NCI-H146 treated with DMSO at 0.1 percent for 48 hours (cell line): Measurements from ENCODE around the gene CARD11.

Experiments used
- DNase-seq: peaks from one replicate; lab custom pipeline; 2025; ENCODE audit not compliant: unreplicated experiment; lab: John Stamatoyannopoulos, UW

Gene CARD11

DNA sequence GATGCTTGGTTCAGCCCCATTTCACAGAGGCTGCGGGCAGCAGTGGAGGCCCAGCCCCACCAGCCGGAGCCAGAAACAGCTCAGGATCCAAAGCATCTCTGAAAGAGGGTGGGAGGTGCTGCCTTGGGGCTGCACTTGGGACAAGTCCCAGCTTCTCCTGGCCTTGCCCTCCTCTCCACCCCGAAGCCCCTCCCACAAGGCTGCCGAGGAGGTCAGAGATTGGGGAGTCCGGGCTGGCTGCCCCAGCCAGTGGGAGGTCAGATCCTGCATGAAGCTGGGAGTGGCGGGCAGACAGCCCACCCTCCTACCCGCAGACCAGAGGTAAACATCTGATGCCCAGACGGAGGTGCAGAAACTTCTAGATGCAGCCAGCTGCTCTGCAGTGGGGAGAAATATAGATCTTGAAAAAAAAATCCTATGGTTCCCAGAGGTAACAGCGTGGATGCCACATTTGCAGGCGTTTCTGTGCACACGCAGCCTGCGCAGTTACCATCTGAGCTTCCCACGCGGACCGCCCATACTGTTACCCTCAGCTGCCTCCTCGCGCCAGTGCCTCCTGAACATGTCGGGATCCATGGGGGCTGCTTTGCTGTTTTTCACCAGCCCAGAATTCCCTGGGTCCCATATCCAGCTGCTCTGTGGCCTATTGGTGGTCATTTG is 162.7 kb downstream of the CARD11 start:
- no peak for DNase-seq

DNA sequence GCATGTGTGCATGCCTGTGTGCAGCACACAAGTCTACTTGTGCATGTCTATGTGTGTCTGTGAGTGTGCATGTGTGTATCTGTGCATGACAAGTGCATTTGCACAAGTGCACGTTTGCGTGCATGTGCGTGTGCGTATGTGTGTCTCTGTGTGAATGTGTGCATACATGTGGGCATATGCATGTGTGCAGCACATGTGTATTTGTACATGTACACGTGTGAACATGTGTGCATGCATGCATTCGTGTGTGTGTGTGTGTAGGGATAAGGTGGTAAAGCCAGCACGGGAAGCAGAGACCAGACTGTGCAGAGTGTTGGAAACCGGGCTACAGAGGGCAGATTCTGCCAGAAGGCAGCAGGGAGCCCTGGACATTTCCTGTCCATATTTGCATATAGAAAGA is 163.6 kb downstream of the CARD11 start:
- DNase-seq = no peak

DNA sequence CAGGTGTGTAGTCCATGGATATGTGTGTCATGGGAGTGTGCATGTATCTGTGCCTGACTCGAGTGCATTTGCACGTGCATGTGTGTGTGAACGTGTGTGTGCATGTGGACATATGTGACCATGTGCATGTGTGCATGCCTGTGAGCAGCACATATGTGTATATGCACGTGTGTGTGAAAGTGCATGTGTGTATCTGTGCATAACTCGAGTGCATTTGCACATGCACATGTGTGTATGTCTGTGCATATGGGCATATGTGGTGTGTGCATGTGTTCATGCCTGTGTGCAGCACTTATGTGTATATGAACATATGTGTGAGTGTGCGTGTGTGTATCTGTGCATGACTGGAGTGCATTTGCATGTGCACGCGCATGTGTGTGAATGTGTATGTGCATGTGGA is 164.3 kb downstream of the CARD11 start:
- DNase-seq = no peak

DNA sequence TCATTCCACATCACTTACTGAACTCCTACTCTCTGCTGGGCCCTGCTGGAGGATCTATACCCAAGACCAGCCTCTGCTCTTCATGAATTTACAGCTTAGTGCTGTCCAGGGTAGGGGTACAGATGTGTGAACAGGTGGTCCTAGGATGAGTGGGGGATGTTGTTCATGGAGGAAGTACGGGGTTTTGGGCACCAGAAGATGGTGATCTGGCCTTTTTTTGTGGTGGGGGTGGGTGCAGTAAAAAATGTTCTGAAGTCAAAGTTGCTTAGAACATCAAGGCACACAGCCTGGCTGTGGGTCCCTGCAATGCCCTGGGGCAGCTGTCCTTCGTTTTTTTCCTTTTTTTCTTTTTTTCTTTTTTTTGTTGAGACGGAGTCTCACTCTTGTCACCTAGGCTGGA is 165.4 kb downstream of the CARD11 start:
- no peak for DNase-seq

DNA sequence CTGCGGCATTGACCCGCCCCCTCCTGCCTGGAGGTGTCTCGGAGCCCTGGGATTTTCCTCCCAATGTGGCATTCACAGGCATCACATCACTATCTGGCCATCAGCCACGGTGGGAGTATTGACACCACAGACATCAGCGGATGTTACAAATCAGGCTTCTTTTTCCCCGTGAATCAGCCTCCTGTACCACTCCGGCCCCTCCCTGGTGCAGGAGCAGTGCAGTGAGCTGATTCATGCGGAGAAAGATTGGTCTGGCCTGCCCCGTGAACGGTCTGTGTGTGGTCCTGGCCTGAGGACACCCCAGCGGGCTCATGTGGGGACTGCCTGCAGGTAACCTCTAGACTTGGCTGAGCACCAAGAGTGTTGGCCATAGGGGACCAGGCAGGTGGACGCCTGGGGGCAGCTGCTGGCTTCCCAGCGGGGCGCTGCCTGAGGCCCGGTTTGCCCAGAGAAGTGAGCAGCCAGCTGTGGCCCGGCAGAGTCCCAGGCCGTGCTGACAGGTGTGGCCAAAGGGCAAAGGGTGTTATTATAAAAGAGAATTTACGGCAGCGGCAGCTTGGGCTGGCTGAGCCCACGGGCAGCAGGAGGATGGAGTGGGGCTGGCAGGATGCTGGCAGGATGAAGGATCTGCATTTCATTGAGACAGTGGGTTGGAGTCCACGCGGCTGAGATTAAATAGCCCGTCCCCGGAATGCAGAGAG is 167.5 kb downstream of the CARD11 start:
- DNase-seq = peak; percentile 93

DNA sequence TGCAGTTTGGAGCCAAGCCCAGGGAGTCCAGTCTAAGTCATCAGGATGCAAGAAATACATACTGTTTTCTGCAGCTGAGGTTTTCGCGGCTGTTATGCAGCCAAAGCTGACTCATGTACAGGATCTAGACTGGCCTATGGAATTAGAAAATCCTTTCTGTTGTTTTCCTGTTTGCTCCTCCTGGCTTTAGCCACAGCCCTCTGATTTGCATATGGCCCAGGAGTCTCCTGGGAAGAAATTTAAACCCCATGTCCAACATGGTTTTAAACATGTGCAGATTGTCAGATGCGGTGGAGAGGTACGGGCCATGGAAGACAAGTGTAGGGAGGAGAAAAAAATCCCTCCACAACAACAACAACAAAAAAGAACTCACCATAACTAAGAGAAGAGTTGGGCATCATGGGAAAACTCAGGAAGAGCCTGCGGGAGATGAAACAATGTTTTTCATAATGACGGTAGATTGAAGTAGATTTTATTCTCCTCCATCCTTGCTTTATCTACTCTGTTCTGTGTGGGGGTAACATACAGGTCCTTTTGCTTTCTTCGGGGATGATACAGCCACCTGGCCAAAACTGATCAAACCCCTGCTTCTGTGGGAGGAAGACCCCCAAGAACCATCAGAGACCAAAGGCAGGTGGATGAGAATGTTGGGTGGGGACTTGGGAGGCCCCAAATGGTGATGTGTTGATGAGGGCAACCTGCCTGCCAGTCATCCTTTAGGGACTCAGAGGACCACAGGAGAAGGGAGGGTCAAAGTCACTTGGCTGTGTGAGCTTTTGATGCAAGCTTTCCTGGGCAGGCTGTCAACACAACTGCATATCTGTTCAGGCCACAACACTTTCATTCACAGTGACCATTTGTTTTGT is 169.7 kb downstream of the CARD11 start:
- DNase-seq = no peak

DNA sequence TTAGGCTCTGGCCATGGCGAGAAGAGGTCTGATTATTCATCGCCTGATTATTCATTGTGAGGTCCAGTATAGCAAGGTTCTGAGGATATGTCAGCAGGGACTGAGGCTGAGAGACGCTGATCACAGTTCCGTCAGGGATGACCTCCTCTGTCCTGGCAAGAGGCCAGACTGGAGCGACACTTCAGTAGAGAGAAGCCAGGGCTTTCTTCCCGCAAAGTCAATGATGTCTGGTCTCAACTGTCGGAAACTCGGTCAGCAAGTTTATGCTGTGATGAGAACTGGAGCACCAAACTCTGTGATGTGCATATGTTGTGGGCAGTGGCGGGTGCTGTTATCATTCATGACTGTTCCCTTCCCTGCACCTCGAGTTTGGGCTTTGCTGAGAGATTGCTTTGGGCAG is 170.5 kb downstream of the CARD11 start:
- no peak for DNase-seq

DNA sequence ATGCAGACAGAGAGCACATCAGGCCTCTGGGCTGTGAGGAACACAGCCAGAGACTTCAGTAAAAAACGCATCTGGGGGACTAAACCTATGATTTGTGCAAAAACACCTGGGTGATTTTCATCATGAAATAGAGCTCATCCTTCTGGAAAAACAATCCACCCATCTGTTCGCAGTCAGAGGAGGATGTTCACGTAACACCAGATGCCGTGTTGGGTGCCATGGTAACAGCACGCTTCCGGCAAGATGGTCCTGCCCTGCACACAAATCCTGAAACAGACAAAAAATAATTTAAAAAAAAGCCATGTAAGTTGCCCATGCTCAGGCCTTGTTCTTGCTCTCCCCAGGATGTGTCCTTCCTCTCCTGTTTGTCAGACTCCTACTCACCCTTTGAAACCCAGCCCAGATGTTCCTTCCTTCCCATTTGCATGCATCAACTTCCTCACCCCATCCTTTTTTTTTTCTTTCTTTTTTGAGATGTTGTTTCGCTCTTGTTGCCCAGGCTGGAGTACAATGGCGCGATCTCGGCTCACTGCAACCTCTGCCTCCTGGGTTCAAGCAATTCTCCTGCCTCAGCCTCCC is 171.3 kb downstream of the CARD11 start:
- DNase-seq = no peak

DNA sequence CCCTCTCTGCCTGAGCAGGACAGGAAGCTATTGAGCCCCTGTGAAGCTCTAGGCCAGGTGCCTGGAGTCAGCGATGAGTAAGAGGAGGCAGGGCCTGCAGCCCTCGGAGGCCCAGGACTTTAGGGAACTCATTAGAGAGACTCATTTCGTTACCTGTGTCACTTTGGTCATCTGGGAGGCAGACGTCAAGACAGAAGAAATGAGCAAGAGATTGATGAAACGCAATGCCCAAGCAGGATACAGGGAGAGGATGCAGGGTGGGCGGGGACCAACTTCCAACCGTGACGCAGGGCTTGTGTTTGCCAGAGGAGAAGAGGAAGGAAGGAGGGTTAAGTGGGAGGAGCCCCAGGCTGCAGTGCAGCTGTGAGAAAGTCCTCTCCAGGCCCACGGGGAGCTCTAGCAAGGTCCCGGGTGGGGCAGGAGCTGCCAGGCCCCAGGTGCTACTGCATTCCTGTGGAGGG is 173.2 kb downstream of the CARD11 start:
- DNase-seq = peak; percentile 14

DNA sequence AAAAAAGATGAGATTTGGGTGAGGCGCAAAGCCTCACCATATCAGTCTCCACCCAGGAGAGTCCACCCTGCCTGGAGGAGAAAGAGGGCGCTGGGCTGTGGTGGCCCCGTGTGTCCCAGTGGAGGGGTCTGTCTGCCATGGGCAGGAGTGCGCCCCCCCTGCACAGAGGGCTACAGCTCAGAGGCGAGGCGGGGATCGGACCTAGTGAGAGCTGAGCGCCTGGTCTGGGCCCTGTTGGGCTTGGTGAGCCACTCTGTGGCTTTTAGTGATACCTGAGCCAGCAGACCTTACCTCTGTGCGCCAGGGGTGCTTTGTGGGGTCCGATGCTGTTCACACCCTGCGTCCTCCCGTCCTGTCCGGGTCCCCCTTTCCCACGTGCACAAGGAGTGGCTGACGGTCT is 173.7 kb downstream of the CARD11 start:
- DNase-seq = no peak

DNA sequence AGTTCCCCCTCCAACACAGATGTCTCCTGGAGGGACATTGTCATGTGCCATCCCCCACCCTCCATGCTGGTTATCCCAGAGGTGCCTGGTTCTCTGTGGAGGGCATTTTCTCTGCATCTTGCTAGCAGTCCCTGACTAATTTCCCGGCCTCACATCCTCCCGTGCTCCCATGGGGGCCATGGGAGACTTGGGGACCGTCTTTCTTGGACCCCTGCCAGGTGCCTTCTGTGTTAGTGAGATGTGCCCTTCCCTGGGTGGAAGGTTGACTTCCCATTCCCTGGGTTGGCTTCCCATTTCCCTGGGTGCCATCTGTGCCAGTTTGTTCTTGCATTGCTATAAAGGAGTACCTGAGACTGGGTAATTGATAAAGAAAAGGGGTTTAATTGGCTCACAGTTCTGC is 177.1 kb downstream of the CARD11 start:
- DNase-seq = no peak

DNA sequence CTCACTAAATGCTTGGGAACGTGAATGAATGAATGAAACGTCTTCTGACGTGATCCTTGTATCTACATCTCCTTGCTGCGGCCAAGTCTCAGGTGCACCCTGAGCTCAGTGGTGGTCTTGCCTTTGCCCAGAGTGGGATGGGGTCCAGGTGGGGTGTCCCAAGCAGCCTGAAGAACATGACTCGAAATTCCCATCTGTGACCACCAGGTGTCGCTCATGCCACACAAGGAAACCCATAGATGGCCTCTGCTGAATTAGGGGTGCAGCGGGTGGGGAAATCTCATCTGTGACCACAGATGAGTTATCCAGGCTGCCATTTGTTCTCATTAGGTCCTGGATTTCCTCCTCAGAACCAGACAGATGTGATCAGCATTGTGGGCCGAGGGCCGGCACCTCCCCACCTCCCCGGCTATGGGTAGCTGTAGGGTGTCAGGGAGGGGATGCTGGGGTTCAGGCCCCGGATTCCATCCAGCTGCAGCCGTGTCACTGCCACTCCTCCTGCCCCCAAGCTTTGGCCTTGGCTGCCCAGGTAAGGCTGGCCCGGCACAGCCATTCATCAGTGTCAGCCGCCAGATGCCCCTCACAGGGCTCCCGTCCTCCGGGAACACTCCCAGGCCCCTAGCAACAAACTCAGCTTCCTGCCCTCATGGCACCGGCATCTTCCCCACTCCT is 178.5 kb downstream of the CARD11 start:
- DNase-seq = peak; percentile 15

DNA sequence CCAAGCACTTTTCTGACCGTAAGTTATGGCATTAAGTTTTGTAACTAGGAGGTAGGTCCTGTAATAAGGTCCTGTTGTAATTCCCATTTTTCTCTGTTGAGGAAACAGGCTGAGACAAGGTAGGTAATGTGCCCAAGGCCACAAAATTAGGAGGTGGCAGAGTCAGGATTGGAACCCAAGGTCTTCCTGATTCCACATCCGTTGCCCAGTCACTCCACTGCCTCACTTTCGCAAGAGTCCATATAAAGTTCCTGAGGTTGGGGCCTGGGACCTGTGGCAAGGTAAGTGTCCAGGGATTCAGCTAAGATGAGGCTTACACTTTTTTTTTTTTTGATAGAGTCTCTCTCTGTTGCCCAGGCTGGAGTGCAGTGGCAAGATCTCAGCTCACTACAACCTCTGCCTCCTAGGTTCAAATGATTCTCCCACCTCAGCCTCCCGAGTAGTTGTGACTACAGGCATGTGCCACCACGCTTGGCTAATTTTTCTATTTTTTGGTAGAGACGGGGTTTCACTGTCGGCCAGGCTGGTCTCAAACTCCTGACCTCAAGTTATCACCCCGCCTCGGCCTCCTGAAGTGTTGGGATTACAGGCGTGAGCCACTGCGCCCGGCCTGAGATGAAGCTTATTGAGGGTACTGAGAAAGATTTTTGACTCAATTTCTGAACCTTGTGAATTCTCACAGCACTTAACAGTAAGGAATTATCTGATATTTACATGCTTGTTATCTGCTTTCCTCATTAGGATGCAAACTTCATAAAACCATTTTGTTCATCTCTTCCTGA is 179.3 kb downstream of the CARD11 start:
- DNase-seq = no peak

DNA sequence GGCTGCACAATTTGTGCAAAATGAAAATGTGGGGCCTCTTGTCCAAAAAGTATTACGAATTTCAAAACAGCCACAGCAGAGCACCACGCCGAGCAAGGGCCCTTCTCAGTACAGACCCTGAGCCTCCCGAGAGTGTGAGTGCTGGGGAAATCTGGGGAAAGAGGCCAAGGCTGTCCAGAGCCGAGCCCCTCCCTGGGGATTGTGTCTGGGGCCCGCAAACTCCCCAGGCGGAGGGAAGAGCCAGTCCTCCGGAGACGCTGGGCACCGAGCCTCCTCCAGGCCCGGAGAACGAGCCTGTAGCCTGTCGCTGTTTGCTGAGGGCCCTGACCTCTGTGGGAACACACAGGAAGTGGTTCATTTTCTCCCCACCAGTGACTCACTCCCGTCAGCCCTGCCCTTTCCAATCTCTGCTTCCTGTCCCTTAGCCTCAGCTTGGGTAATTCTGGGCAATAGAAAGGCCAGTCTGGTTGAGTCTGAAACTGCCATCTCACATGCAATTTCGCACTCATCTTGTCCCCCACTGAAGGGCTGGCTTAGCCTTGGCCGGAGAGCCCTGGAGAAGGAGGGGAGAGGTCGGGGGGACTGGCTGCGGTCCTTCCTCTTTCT is 180.1 kb downstream of the CARD11 start:
- DNase-seq = peak; percentile 17

DNA sequence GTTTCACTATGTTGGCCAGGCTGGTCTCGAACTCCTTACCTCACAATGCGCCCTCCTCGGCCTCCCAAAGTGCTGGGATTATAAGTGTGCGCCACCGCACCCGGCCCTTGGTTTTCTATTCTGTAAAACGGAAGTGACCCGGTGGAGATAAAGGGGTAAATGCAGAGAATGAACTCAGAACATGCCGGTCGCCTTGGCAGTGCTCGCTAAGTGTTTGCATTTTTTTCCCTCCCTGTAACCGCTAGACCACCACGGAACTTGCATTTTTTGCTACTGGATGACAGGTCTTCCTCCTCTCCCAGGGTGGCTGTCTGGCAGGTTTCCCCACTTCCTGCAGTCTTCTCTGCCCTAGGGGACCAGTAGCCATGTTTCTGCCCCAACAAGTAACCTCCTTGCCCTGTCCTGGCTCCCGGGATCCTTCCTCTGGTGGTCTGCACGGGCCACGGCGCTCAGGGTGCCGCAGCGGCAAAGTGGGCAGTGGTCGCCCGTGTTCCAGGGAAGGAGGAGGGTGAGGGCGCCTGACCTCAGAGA is 180.8 kb downstream of the CARD11 start:
- no peak for DNase-seq

DNA sequence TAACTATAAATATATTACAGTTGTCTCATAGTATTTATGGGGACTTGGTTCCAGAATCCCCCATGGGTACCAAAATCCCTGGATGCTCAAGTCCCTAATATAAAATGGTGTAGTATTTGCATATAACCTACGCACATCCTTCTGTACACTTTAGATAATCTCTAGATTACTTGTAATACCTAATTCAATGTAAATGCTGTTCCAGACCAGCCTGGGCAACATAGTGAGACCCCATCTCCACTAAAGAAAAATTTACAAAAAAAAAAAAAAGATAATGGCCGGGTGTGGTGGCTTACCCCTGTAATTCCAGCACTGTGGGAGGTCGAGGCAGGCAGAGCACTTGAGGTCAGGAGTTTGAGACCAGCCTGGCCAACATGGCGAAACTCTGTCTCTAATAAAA is 182.2 kb downstream of the CARD11 start:
- DNase-seq = no peak

DNA sequence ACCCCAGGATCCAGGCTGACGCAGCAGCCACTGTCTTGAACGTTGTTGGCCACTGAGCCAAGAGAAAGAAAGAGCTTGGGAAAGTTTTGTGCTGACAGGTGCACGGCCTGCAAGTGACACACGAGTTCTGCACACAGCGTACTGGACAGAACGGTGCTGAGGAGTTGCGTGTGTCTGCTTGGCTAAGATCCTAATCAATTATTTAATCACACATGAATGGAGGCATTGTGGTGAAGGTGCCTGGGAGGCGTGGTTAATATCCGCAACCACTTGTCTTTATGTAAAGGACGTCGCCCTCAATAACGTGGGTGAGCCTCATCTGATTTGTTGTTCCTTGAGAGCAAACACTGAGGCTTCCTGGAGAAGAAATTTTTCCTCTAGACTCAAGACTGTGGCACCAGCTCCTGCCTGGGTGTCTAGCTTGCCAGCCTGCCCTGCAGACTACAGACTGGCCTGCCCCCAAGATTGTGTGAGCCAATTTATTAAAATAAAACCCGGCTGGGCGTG is 183.0 kb downstream of the CARD11 start:
- peak; percentile 37 for DNase-seq

DNA sequence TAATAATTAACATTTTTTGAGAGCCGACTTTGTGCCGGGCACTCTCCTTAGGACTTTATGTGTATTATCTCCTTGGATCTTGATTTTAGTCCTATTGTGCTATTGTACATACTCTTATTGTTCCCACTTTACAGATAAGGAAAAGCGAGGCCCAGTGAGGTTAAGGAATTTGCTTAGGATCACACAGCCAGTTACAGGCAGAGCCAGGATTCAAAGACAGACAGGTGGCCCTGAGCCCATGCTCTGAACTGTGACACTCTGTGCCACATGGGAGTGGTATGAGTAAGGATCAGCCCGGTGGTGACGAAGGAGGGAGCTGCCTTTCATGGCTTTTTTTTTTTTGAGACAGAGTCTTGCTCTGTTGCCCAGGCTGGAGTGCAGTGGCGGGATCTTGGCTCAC is 183.7 kb downstream of the CARD11 start:
- no peak for DNase-seq

DNA sequence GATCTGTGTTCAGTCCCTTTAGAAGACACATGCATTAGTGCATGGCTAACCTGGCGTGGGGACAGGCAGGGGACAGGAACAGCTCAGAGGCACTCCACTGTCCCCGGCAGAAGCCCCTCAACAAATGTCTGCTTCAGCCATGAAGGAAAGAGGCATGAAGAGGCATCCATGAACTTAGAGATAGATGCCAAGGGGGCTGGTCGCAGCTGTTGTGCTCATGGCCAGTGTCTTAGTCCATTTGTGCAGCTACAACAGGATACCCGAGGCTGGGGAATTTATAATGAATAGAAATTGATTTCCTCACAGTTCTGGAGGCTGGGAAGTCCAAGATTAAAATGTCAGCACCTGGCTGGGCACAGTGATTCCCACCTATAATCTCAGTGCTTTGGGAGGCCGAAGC is 185.0 kb downstream of the CARD11 start:
- DNase-seq = no peak
